Middle frontal gyrus (tissue), 1 donor: ENCODE measurements around the gene GHRHR.

Experiments
- DNase-seq: peaks from one replicate; pipeline ENCODE4 v3.0.0-alpha.2; 2015; ENCODE audit warnings: low spot score; ENCODE audit errors: extremely low spot score

Gene GHRHR

DNA sequence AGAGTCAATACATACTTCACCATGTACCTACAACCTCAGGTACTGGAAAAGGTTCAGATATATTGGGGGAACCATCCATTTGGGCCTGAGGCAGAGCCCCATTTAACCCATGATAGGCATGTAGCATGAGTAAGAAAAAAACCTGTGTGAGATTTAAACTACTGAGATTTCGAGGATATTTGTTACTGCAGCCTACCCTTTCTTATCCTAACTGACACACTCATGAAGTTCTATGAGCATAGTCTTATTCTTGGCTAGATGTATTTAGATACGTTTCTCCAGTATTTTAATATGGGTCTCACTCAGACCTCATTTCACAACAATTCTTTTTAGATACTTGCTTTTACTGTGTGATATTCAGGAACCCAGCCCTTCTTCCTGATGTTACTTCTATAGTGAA is 39.3 kb downstream of the GHRHR start:
- no peak for DNase-seq

DNA sequence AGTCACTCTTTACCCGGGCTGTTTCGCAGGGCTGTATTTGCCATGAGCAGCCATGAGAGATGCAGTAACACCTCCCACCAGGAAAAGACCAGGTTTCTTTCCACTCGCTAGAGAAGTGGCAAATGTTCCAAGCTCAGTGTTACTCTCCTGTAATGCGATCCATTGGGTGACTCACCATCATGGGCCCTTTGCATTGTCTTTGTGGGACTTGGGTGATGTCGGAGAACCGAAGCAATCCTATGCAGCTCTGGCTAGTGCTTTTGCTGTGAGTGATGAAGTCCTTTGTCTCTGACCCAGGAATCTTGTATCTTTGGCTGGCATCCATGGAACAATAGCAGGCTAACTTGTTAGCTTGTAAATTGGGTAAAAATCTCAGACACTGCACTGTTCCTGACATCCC is 40.0 kb downstream of the GHRHR start:
- DNase-seq: no peak

DNA sequence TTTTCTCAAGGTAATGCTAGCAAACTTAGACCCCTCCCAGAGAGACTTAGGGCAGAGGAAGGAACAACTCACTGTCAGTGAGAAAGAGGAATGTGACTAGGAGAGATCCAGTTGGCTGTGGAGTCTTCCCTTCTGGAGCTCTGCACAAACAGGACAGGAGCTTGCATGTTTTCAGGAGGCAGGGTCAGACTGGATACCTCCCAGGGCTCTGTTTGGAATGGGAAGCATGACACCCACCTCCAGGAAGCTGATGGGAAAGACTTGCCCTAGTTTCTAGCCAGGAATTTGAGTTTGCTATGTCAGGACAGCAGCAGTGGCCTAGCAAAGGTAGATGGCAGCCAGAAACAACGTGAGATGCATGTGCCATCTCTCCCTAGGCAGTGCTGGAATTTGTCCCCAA is 40.6 kb downstream of the GHRHR start:
- no peak for DNase-seq

DNA sequence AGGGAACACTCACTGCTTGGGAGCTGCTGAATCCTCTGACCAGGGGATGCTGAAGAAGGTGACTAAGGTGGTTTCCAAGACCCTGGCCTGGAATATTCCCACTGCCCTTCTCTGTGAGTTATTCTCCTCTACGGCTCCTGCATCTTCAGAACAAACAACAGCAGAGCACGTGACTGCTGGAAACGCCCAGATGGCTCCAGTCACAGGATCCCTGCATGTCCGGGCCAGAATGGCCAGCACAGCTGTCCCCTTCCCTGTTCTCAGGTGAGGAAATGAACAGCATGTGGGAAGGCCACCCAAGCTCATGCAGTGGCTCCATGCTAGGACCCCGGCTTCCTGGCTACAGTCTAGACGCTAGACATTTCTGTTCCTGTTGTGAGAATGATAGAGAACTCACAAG is 43.1 kb downstream of the GHRHR start:
- no peak for DNase-seq

DNA sequence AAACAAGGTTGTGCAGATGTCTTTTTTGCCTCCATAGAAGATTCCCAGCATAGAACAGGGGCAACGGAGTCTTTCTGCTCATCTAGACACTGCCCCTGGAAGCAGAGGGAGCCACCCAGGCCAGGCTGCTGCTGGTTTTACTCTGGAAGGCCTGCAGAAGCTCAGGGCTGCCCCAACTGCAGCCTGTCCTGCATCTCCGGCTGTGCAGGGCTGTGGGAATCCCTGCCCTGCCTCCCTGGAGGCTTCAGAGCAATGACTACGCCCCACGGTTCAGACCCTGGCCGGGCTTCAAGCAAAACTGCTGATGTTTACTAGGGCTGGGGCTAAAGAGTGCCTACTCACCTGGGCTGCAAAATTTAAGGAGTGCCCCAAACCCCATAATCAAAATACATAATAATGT is 43.9 kb downstream of the GHRHR start:
- no peak for DNase-seq

DNA sequence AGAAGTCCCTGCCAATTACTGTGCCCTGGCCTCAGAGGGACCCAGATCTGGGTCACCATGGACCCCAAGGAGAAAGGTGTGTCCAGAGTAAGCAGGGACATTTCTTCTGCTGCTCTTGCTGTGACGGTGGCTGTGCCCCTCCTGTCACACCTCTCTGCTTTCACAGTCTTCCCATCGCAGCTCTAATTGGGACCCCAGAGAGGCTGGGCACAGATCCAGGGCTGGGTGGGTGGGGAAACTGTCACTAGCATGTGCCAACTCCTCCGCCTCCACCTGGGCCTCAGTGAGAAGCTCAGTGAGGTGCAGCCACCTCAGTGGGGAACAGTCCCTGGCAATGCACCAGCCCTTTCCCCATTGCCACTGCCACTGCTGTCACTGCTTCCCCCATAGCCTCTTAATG is 51.1 kb downstream of the GHRHR start:
- no peak for DNase-seq

DNA sequence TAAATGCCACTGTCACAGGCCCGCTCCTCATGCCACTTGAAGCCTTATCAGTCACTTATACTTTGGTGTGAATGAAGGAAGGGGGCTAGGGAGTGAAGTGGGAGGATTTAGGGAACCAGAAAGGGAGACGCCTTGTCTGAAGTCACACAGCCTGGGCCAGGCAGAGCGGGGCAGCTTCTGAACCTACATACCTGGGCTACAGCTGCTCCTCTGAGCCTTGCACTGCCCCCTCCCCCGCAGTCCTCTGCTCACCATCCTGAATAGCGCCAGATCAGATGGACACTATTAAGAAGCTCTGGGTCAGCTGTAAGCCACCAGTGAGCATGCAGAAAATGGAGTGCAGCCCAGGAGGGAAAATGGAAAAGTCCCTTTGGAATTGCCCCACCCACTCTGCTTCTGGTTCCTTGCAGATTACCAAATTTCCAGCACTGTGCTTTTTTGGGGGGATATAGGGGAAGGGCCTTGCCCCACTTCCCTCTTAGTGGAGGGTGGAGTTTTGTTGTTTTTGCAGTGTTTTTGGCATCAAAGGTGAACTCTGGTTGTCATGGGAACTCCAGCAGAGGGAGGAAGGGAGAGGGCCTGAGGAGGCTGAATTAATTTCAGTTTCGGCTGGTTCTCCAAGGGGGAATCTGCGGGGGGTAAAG is 53.4 kb downstream of the GHRHR start:
- DNase-seq: no peak

DNA sequence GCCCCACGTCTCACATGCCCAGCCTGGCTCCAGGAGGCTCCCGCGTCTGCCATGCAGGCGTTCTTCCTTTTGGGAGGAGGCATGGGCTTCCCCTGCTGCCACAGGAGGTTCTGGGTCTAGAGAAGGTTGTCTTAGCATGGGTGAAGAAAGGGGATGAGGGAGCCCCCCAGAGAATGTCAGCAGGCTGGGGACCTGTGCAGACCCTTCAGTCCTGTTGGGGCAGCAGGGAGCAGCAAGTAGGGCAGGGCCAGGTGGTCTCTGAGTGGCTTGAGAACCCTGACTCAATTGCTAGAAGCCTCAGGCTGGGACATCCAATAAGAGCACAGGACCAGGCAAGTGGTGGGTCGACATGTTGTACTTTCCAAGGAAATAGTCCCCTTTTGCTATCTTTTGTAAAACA is 54.0 kb downstream of the GHRHR start:
- DNase-seq: no peak

DNA sequence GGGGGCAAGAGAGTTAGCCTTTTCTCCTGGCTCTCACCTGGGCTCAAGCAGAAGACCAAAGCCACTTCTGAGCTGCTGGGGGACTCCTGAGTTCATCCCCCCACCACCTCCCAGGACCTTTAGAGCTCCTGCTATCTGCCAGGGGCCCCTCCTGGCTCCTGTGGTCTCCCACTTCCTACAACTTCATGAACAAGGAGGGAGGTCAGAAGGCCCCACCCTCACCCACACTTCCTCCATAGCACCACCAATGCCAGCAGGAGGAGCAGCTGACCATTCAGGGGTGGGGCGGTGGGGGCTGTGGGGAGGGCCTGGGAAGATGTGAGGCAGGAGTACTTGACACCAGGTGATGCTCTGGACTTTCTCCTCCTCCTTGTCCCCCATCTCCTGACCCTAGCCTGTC is 55.8 kb downstream of the GHRHR start:
- DNase-seq: no peak

DNA sequence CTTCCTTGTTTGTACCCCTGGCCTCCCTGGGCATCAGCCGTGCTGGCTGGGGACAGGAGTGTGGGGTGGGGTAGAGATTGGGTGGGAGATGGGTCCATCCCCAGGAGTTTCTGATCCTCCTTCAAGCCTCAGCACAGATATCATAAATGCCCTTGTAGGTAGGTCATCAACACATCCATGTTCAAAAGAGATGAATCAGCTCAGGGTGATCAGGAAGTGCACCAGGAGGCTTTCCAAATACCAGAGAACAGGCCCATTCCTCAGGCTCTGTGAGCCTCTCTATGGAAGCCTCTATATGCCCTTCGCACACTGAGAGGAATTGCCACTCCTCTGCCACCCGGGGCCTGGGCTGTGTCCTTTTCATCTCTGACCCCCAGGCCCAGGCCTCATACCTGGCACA is 56.4 kb downstream of the GHRHR start:
- no peak for DNase-seq

DNA sequence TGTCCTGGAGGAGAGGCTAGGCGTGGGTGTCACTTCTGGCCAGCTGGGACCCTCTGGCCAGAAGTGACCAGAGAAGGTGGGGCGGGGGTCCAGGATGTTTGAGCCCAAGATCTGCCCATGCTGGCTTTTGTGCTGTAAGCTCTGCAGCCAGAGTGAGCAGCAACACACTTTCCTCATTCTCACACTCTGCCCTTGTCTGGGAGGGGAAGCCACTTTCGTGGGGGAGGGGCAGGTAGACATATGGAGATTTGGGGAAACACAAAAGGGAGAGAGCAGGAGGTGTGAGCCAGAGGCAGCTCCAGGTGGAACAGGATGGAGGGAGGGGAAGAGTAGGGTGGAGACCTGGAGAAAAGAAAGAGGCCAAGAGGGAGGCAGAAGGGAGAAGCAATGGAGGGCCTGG is 56.9 kb downstream of the GHRHR start:
- DNase-seq: no peak

DNA sequence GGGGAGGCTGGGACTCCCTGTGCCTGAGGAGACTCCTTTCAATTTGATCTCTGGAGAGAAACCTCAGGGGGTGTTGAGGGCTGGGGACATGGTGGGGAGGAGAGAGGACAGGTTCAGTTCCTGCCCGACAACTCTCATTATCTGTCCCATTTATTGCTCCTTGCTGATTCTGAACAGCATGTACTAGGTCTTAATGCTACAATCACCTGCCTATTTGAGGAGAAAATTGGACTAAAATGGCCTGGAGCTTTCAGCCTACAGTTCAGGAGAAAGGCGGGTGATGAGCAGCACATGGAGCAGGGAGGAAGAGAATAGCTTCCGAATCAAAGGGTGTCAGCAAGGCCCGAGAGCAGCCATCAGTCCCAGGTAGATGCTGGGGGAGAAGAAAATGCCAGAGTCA is 58.4 kb downstream of the GHRHR start:
- no peak for DNase-seq

DNA sequence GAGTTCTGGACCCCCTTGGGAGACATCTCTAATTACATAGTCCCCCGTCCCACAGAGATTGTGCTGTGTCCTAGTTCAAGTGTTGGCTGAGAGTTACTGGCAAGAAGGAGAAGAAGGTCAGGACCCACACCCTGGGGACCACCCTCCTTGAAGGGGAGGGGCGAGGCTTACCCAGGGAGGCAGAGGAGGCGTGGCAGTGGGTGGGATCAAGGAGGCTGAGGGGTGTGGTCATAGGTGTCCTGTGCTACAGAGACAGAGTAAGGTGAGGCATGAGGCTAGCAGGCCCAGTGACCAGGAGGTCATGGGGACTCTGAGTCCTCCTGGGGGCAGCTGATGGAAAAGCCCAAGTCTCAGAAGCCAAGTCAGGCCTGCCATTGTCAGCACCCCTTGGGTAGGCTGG is 59.0 kb downstream of the GHRHR start:
- no peak for DNase-seq

DNA sequence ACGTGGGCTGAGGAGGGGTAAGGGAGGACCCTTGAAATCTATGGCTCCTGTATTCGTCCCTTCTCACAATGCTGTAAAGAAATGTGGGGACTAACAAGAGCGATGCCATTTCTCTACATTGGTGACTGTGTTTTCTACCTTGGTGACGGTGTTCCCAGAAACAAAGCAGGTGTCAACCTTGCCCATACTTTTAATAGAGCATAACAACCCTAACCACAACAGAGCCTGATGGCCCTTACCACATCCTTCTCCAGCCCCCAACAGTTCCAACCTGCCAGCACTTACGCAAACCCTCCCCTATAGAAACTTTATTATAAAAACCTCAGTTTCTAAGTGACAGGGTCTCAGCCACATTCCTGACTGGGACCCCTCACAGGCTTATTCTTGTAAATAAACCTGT is 60.1 kb downstream of the GHRHR start:
- no peak for DNase-seq

DNA sequence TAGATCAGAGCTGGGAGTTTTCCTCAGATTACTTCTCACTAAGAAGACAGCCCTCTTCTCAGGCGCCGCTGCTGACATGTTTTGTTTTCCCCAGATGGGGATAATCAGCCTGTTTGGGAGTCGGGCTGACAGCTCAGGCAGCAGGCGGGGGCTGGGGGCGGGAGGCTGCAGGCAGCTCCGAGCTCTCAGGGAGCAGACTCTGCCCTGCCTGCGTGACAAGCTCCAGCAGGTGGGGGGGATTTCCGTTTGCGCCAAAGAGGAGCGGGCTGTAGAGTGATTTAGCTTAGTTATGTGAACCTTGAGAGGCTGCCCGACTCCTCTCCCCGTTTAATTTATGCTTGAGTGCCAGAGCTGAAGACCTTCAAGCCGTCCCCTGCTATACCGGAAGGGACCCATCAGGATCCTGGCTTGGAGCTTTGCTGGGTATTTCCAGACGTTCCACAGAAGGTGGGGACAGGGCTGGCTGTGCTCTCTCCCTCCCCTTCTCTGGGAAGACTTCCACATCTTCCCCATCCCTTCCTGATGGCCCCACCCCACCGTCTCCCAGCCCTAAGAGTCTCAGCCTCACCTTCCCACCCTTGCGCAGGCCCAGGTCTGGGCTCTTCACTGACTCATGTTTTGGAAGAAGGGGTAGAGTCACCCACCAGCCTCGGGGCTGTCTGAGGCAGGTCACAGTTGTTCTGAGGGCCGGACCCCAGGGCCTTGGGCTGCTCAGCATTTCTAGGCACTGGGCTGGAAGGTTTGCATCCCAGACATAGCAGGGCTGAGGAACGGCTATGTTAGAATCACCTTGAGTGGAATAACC is 63.6 kb downstream of the GHRHR start:
- no peak for DNase-seq

DNA sequence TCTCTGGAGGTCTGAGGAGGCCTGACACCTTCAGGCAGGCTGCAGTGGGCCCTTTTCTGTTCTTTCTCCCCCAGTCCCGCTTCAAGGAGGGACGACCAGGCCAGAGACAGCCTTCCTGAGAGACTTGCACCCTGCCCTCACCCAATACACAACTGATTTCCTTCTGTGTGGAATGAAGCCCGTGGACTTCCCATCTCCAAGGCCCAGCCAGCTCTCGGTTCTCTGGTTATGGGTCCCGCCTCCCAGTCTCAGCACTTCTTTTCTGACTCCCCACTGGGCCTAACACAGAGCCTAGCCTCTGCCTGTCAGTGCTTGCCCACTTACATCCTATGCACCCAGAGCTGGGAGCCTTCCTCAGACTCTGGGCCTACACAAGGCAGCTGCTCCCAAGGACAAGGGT is 64.3 kb downstream of the GHRHR start:
- DNase-seq: no peak

DNA sequence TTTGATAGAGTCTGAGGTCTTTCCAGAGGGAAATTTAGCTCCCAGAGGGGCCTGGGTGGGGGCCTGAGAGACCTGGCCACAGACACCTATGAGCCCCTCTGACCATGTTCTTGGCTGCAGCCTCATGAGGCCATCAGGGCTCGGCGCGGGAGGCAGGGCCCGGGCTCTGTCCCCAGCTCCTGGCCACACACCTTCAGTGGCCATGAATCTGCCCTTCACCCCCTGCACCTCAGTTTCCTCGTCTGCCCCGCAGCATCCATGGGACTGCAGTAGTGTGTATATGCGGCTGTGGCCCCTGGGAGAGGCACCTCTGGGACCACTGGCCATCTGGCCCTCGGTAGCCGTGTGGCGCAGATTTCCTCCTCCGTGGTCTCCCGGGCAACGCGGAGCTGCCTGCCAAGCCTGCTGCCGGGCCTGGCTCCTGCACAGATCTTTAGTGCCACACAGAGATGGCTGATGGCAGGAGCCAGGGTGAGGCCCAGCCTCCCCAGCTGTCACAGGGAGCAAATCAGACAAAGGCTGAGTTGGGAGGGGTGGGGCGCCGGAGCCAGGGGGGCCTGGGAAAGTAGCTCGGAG is 64.8 kb downstream of the GHRHR start:
- DNase-seq: no peak
